Activated CD8-positive, alpha-beta T cell treated with anti-CD3 and anti-CD28 coated beads for 36 hours (primary cell): Measurements from ENCODE around the gene DDX56. TPM values are rescaled to one million over a fixed set of nuclear protein-coding genes. Genes with fewer than 3 reads are reported as not detected.

Experiments
- ATAC-seq: fragments of 200-7000 bp; cut with Tn5 transposase; one replicate; pipeline ENCODE4 v1.10.0; 2021; ENCODE audit warnings: mild to moderate bottlenecking, moderate library complexity
- CTCF ChIA-PET: fragments of 350-600 bp; sonication (Branson Sonifier 250); formaldehyde crosslinking; loops from one replicate; lab custom pipeline; 2021; ENCODE audit warnings: antibody characterized with exemption; lab: Charles Lee
- POLR2A ChIA-PET: fragments of 350-600 bp; sonication (Branson Sonifier 250); formaldehyde crosslinking; loops from one replicate; lab custom pipeline; 2021; ENCODE audit warnings: antibody characterized with exemption; lab: Charles Lee
- DNase-seq: peaks from one replicate; pipeline ENCODE4 v3.0.0-alpha.2; 2020
- H3K27ac Mint-ChIP-seq: one replicate; pipeline ENCODE4 v1.8.0; 2021; ENCODE audit warnings: mild to moderate bottlenecking, mixed read lengths
- H3K27me3 Mint-ChIP-seq: one replicate; pipeline ENCODE4 v1.8.0; 2021; ENCODE audit warnings: mixed read lengths
- H3K36me3 Mint-ChIP-seq: one replicate; pipeline ENCODE4 v1.8.0; 2021; ENCODE audit warnings: low read depth, mixed read lengths
- H3K4me1 Mint-ChIP-seq: one replicate; pipeline ENCODE4 v1.8.0; 2021; ENCODE audit warnings: low read depth, mixed read lengths
- H3K4me3 Mint-ChIP-seq: one replicate; pipeline ENCODE4 v1.8.0; 2021; ENCODE audit warnings: mild to moderate bottlenecking, moderate library complexity, mixed read lengths
- H3K9me3 Mint-ChIP-seq: one replicate; pipeline ENCODE4 v1.8.0; 2021; ENCODE audit warnings: mixed read lengths
- CTCF ChIP-seq: fragments of 200-600 bp; IDR thresholded peaks from one replicate; pipeline ENCODE4 v1.8.0; 2022; ENCODE audit warnings: antibody characterized with exemption, mild to moderate bottlenecking
- intact Hi-C: fragments of 100-400 bp; cut with micrococcal nuclease; formaldehyde crosslinking; loops from one replicate; pipeline ENCODE4 v1.10.0; 2022
- total RNA-seq, 2 experiments: library from RNA; stranded (reverse); gene quantifications; one replicate each; pipeline ENCODE4 v1.2.3, GENCODE V29; 2021

DDX56 gene
- total RNA-seq, 2 experiments from 2014 or later, result 92.3 to 98.3 TPM

GRCh38 chr7:44580945-44581878, 7.5 kb upstream of the DDX56 start:
- intact Hi-C loops, result loop anchor here (5.0 to 10.0 kb wide), 2 partner anchors 174 to 266 kb away; partner anchors contain the start of gene H2AZ2
- no peaks in the 10 kb centered on the region for H3K9me3 Mint-ChIP-seq
- ChIA-PET POLR2A (interaction anchor here (0.5 to 3.2 kb wide), 18 partner anchors 9 to 1649 kb away, joined by 3 to 32 read pairs (median 4); partner anchors contain the start of genes DDX56, H2AZ2, MRPL32 and OGDH), CTCF (interaction anchor here (0.7 to 3.9 kb wide), 9 partner anchors 10 to 304 kb away, joined by 3 to 28 read pairs (median 4); partner anchors contain the start of genes H2AZ2 and PURB)
- peak overlapping the region; percentile 93 for H3K4me3 Mint-ChIP-seq
- peak overlapping the region; percentile 95 for H3K27ac Mint-ChIP-seq
- TF ChIP-seq CTCF, result no peak
- H3K36me3 Mint-ChIP-seq, result peaks cover 31% of the 10 kb centered on the region
- peaks cover 30% of the 10 kb centered on the region for H3K4me1 Mint-ChIP-seq
- DNase-seq (peak; percentile 75), ATAC-seq (peak; percentile 37)
- H3K27me3 Mint-ChIP-seq, result no peaks in the 10 kb centered on the region

GRCh38 chr7:44576228-44576627, 2.5 kb upstream of the DDX56 start:
- Mint-ChIP-seq H3K4me3 (no peak overlapping the region), H3K36me3 (peaks cover 72% of the 10 kb centered on the region), H3K4me1 (peaks cover 57% of the 10 kb centered on the region), H3K27ac (peak overlapping the region; percentile 42), H3K9me3 (no peaks in the 10 kb centered on the region), H3K27me3 (no peaks in the 10 kb centered on the region)
- intact Hi-C loops, result no loop called here
- ATAC-seq, result no peak
- DNase-seq, result no peak
- ChIA-PET POLR2A (interaction anchor here (1.2 kb wide), 1 partner anchor 272 kb away, joined by 4 read pairs; the partner anchor contains the start of gene H2AZ2), CTCF (interaction anchor here (1.3 to 4.0 kb wide), 2 partner anchors 11 to 12 kb away, joined by 4 to 32 read pairs; no protein-coding TSS in a partner anchor)
- TF ChIP-seq CTCF, result no peak

GRCh38 chr7:44575054-44575453, 1.3 kb upstream of the DDX56 start:
- H3K9me3 Mint-ChIP-seq, result no peaks in the 10 kb centered on the region
- ATAC-seq, result no peak
- ChIA-PET CTCF (interaction anchor here (1.4 to 4.0 kb wide), 2 partner anchors 10 to 41 kb away, joined by 4 to 32 read pairs; no protein-coding TSS in a partner anchor), POLR2A (interaction anchor here (0.9 to 3.4 kb wide), 6 partner anchors 10 to 531 kb away, joined by 3 to 24 read pairs (median 4); partner anchors contain the start of genes DBNL, PURB and YKT6)
- DNase-seq, result no peak
- no peaks in the 10 kb centered on the region for H3K27me3 Mint-ChIP-seq
- peaks cover 68% of the 10 kb centered on the region for H3K36me3 Mint-ChIP-seq
- intact Hi-C loops, result no loop called here
- H3K4me3 Mint-ChIP-seq, result peak overlapping the region; percentile 99
- peak overlapping the region; percentile 96 for H3K27ac Mint-ChIP-seq
- H3K4me1 Mint-ChIP-seq, result peaks cover 51% of the 10 kb centered on the region
- TF ChIP-seq CTCF, result no peak

- Mint-ChIP-seq H3K27ac (peak overlapping the region; percentile 96), H3K4me3 (peak overlapping the region; percentile 99), H3K4me1 (peaks cover 44% of the 10 kb centered on the region), H3K9me3 (no peaks in the 10 kb centered on the region), H3K27me3 (no peaks in the 10 kb centered on the region), H3K36me3 (peaks cover 68% of the 10 kb centered on the region)
- ChIA-PET CTCF (interaction anchor here (0.6 to 4.0 kb wide), 5 partner anchors 9 to 177 kb away, joined by 3 to 32 read pairs (median 4); no protein-coding TSS in a partner anchor), POLR2A (interaction anchor here (0.8 to 5.1 kb wide), 12 partner anchors 7 to 406 kb away, joined by 3 to 32 read pairs (median 4); partner anchors contain the start of genes PURB, TMED4 and YKT6)
- DNase-seq, result no peak
- no peak for ATAC-seq
- no peak for TF ChIP-seq CTCF
- intact Hi-C loops, result no loop called here
Observed at GRCh38 chr7:44574287-44574872, 672 bp upstream of the DDX56 start.
